MM.1S (cell line): ENCODE measurements around the gene RBMS3.
A peak's percentile ranks its signal among the peaks of the same experiment; 100 is the strongest.

Experiments
- DNase-seq: peaks from one replicate; pipeline ENCODE4 v3.0.0-alpha.2; 2015
- H2AFZ ChIP-seq: fragments of 300-600 bp; sonication (generic); 2 replicates; pipeline ENCODE4 v1.6.0; 2016; ENCODE audit warnings: antibody characterized with exemption, low read length
- H3F3A ChIP-seq: fragments of 300-600 bp; sonication (generic); 2 replicates; pipeline ENCODE4 v1.6.1; 2016; ENCODE audit warnings: mild to moderate bottlenecking, antibody characterized with exemption, low read length, moderate library complexity, mixed read lengths; ENCODE audit not compliant: insufficient read depth
- H3K27ac ChIP-seq: fragments of 300-600 bp; sonication (generic); 2 replicates; pipeline ENCODE4 v1.5.1; 2016; ENCODE audit warnings: mild to moderate bottlenecking, low read length
- H3K27me3 ChIP-seq: fragments of 300-600 bp; sonication (generic); replicated peaks from 2 replicates; pipeline ENCODE4 v1.6.0; 2016; ENCODE audit warnings: low read length; ENCODE audit not compliant: insufficient read depth
- H3K36me3 ChIP-seq: fragments of 300-600 bp; sonication (generic); replicated peaks from 2 replicates; pipeline ENCODE4 v1.6.1; 2016; ENCODE audit warnings: mild to moderate bottlenecking, low read length, mixed read lengths; ENCODE audit not compliant: insufficient read depth
- H3K4me1 ChIP-seq: fragments of 300-600 bp; sonication (generic); 2 replicates; pipeline ENCODE4 v1.6.1; 2016; ENCODE audit warnings: low read length, mixed read lengths
- H3K4me2 ChIP-seq: fragments of 300-600 bp; sonication (generic); 2 replicates; pipeline ENCODE4 v1.6.0; 2016; ENCODE audit warnings: low read depth, low read length
- H3K4me3 ChIP-seq: fragments of 300-600 bp; sonication (generic); 2 replicates; pipeline ENCODE4 v1.5.1; 2016; ENCODE audit warnings: low read length, mixed read lengths
- H3K79me2 ChIP-seq: fragments of 300-600 bp; sonication (generic); 2 replicates; pipeline ENCODE4 v1.6.1; 2016; ENCODE audit warnings: mixed run types, low read length, mixed read lengths
- H3K9ac ChIP-seq: fragments of 300-600 bp; sonication (generic); 2 replicates; pipeline ENCODE4 v1.6.1; 2016; ENCODE audit warnings: low read length, mixed read lengths
- H3K9me2 ChIP-seq: fragments of 300-600 bp; sonication (generic); replicated peaks from 2 replicates; pipeline ENCODE4 v1.6.1; 2016; ENCODE audit warnings: mild to moderate bottlenecking, low read length, mixed read lengths; ENCODE audit not compliant: insufficient read depth
- H3K9me3 ChIP-seq: fragments of 300-600 bp; sonication (generic); replicated peaks from 2 replicates; pipeline ENCODE4 v1.6.1; 2016; ENCODE audit warnings: mild to moderate bottlenecking, low read length, mixed read lengths; ENCODE audit not compliant: insufficient read depth
- H4K20me1 ChIP-seq: fragments of 300-600 bp; sonication (generic); 2 replicates; pipeline ENCODE4 v1.6.1; 2016; ENCODE audit warnings: mild to moderate bottlenecking, low read length, moderate library complexity, mixed read lengths; ENCODE audit not compliant: insufficient read depth
- CTCF ChIP-seq: fragments of 300-600 bp; sonication (generic); IDR thresholded peaks from 2 replicates; pipeline ENCODE4 v1.5.1; 2016; ENCODE audit warnings: antibody characterized with exemption, low read length, mixed read lengths
- EZH2 ChIP-seq: fragments of 300-600 bp; sonication (generic); optimal IDR thresholded peaks from 2 replicates; pipeline ENCODE3; 2017; ENCODE audit warnings: low read depth, mild to moderate bottlenecking, antibody characterized with exemption, low read length, mixed read lengths
- EZH2phosphoT487 ChIP-seq: fragments of 300-600 bp; sonication (generic); IDR thresholded peaks from 2 replicates; pipeline ENCODE4 v1.6.1; 2018; ENCODE audit warnings: antibody characterized with exemption, low read length

The RBMS3 gene

GRCh38 chr3:29686889-29687592 lies 406.2 kb downstream of the RBMS3 start:
- no peaks in the 10 kb centered on the region for H3K9me2 ChIP-seq
- no peaks in the 10 kb centered on the region for H3K79me2 ChIP-seq
- no peaks in the 10 kb centered on the region for H3F3A ChIP-seq
- no peaks in the 10 kb centered on the region for H3K36me3 ChIP-seq
- H3K9me3 ChIP-seq, result no peaks in the 10 kb centered on the region
- H3K4me3 ChIP-seq, result no peak overlapping the region
- no peaks in the 10 kb centered on the region for H4K20me1 ChIP-seq
- no peak overlapping the region for H3K9ac ChIP-seq
- no peak overlapping the region for H2AFZ ChIP-seq
- no peak overlapping the region for H3K27ac ChIP-seq
- DNase-seq, result peak; percentile 74
- no peaks in the 10 kb centered on the region for H3K27me3 ChIP-seq
- no peaks in the 10 kb centered on the region for H3K4me1 ChIP-seq
- TF ChIP-seq EZH2, result no peak
- no peak overlapping the region; the same call in 1 of the 2 replicates for H3K4me2 ChIP-seq

GRCh38 chr3:29690686-29691353 lies 409.9 kb downstream of the RBMS3 start:
- no peak overlapping the region for H3K4me2 ChIP-seq
- no peak for DNase-seq

GRCh38 chr3:29693863-29694262 lies 413.0 kb downstream of the RBMS3 start:
- Histone ChIP-seq H3F3A (no peaks in the 10 kb centered on the region), H3K36me3 (no peaks in the 10 kb centered on the region), H3K9me2 (no peaks in the 10 kb centered on the region), H3K79me2 (no peaks in the 10 kb centered on the region), H2AFZ (no peak overlapping the region), H3K9me3 (no peaks in the 10 kb centered on the region), H3K9ac (no peak overlapping the region), H3K27me3 (no peaks in the 10 kb centered on the region), H3K4me1 (no peaks in the 10 kb centered on the region), H3K27ac (no peak overlapping the region), H3K4me3 (no peak overlapping the region), H3K4me2 (no peak overlapping the region), H4K20me1 (no peaks in the 10 kb centered on the region)
- TF ChIP-seq CTCF, result no peak
- no peak for TF ChIP-seq EZH2phosphoT487
- TF ChIP-seq EZH2, result no peak
- no peak for DNase-seq

More at GRCh38 chr3:29690686-29691353, 409.9 kb downstream of the RBMS3 start:
- no peaks in the 10 kb centered on the region for H3K36me3 ChIP-seq
- no peak overlapping the region for H3K9ac ChIP-seq
- H3K4me1 ChIP-seq, result no peaks in the 10 kb centered on the region
- no peak overlapping the region for H3K27ac ChIP-seq
- H3K79me2 ChIP-seq, result no peaks in the 10 kb centered on the region
- H4K20me1 ChIP-seq, result no peaks in the 10 kb centered on the region
- no peak overlapping the region for H2AFZ ChIP-seq
- H3F3A ChIP-seq, result no peaks in the 10 kb centered on the region
- H3K9me2 ChIP-seq, result no peaks in the 10 kb centered on the region
- H3K9me3 ChIP-seq, result no peaks in the 10 kb centered on the region
- H3K4me3 ChIP-seq, result no peak overlapping the region
- TF ChIP-seq CTCF (no peak), EZH2 (no peak), EZH2phosphoT487 (no peak)
- H3K27me3 ChIP-seq, result no peaks in the 10 kb centered on the region

- Histone ChIP-seq H3K9me2 (no peaks in the 10 kb centered on the region), H3K36me3 (no peaks in the 10 kb centered on the region), H3K27me3 (no peaks in the 10 kb centered on the region), H3K4me3 (no peak overlapping the region), H3K4me1 (no peaks in the 10 kb centered on the region), H3K27ac (no peak overlapping the region), H3K9ac (no peak overlapping the region), H4K20me1 (no peaks in the 10 kb centered on the region), H3F3A (no peaks in the 10 kb centered on the region), H3K79me2 (no peaks in the 10 kb centered on the region), H3K9me3 (no peaks in the 10 kb centered on the region), H2AFZ (no peak overlapping the region), H3K4me2 (no peak overlapping the region)
- no peak for TF ChIP-seq EZH2phosphoT487
- DNase-seq, result no peak
Observed at GRCh38 chr3:29694331-29694730, 413.5 kb downstream of the RBMS3 start.
